H1 (cell line): ENCODE data around the gene SLC6A6. TPM values are rescaled to one million over a fixed set of nuclear protein-coding genes. Genes with fewer than 3 reads are reported as not detected.

ENCODE experiments used
- ATF2 ChIP-seq: IDR thresholded peaks from 2 replicates; pipeline ENCODE4 v1.6.1; 2012; ENCODE audit warnings: low read length, inconsistent platforms
- CREB1 ChIP-seq: IDR thresholded peaks from 2 replicates; pipeline ENCODE4 v1.6.1; 2012; ENCODE audit warnings: inconsistent platforms
- CTCF ChIP-seq, 3 experiments: IDR thresholded peaks; 1 replicate in 2 of 3; 2 replicates in 1 of 3; pipeline versions ENCODE4 v1.5.1 to v1.6.1; 2011; ENCODE audit warnings: low read length in 3 of 3, mild to moderate bottlenecking in 3 of 3, inconsistent platforms in 2 of 3, low read depth in 1 of 3, moderate library complexity in 1 of 3; ENCODE audit not compliant: insufficient read depth in 1 of 3; ENCODE audit errors: control extremely low read depth in 1 of 3
- EGR1 ChIP-seq: IDR thresholded peaks from 2 replicates; pipeline ENCODE4 v1.6.1; 2011; ENCODE audit warnings: low read depth, low read length, borderline replicate concordance
- FOSL1 ChIP-seq: IDR thresholded peaks from 2 replicates; pipeline ENCODE4 v1.6.1; 2011; ENCODE audit warnings: mild to moderate bottlenecking, low read depth, low read length, moderate library complexity; ENCODE audit not compliant: insufficient read depth
- GABPA ChIP-seq: IDR thresholded peaks from 2 replicates; pipeline ENCODE4 v1.6.1; 2011; ENCODE audit warnings: mild to moderate bottlenecking, low read length, moderate library complexity, borderline replicate concordance; ENCODE audit not compliant: insufficient read depth
- HDAC2 ChIP-seq, 2 experiments: fragments of 300-600 bp in 1 of 2; sonication (generic) in 1 of 2; IDR thresholded peaks; 2 replicates each; pipeline ENCODE4 v1.6.1; 2011 to 2012; ENCODE audit warnings: low read depth in 2 of 2, low read length in 2 of 2, mild to moderate bottlenecking in 2 of 2, moderate library complexity in 2 of 2, borderline replicate concordance in 1 of 2, inconsistent platforms in 1 of 2
- KDM1A ChIP-seq: fragments of 200-600, 300-600 bp; sonication (generic); IDR thresholded peaks from 2 replicates; pipeline ENCODE4 v1.7.1; 2016; ENCODE audit warnings: mild to moderate bottlenecking, low read length, borderline replicate concordance
- MAX ChIP-seq: IDR thresholded peaks from 2 replicates; pipeline ENCODE4 v1.6.1; 2012; ENCODE audit warnings: inconsistent platforms
- NRF1 ChIP-seq: IDR thresholded peaks from 2 replicates; pipeline ENCODE4 v1.6.1; 2011; ENCODE audit warnings: mild to moderate bottlenecking, low read depth, low read length, improper control_type of control experiment
- PHF8 ChIP-seq: fragments of 200-600 bp; sonication (generic); conservative IDR thresholded peaks from 2 replicates; pipeline ENCODE4 v1.7.1; 2012; ENCODE audit warnings: low read depth, mild to moderate bottlenecking, inconsistent platforms, low read length, moderate library complexity
- RAD21 ChIP-seq, 2 experiments: IDR thresholded peaks in 1 of 2; conservative IDR thresholded peaks in 1 of 2; 2 replicates each; pipeline ENCODE4 v1.6.1; 2011; ENCODE audit warnings: low read depth in 2 of 2, low read length in 2 of 2, improper control_type of control experiment in 1 of 2, inconsistent platforms in 1 of 2, mild to moderate bottlenecking in 1 of 2, moderate library complexity in 1 of 2
- RFX5 ChIP-seq: IDR thresholded peaks from 2 replicates; pipeline ENCODE4 v1.6.1; 2011; ENCODE audit warnings: low read depth, low read length, improper control_type of control experiment, borderline replicate concordance
- RNF2 ChIP-seq: fragments of 200-900, 300-1000 bp; sonication (generic); IDR thresholded peaks from 2 replicates; pipeline ENCODE4 v1.7.1; 2016; ENCODE audit warnings: borderline replicate concordance, low read depth, mild to moderate bottlenecking, antibody characterized with exemption, low read length; ENCODE audit not compliant: poor library complexity, severe bottlenecking; ENCODE audit errors: missing control alignments
- SIN3A ChIP-seq, 2 experiments: IDR thresholded peaks in 1 of 2; conservative IDR thresholded peaks in 1 of 2; 2 replicates each; pipeline ENCODE4 v1.6.1; 2011 to 2012; ENCODE audit warnings: low read length in 2 of 2, improper control_type of control experiment in 1 of 2, low read depth in 1 of 2, mild to moderate bottlenecking in 1 of 2
- SP1 ChIP-seq: IDR thresholded peaks from 2 replicates; pipeline ENCODE4 v1.6.1; 2011; ENCODE audit warnings: low read depth, low read length
- TAF1 ChIP-seq: IDR thresholded peaks from 2 replicates; pipeline ENCODE4 v1.6.1; 2011; ENCODE audit warnings: mild to moderate bottlenecking, low read depth, low read length
- TCF12 ChIP-seq: IDR thresholded peaks from 2 replicates; pipeline ENCODE4 v1.6.1; 2011; ENCODE audit warnings: low read depth, mild to moderate bottlenecking, low read length
- TEAD4 ChIP-seq: IDR thresholded peaks from 2 replicates; pipeline ENCODE4 v1.6.1; 2012; ENCODE audit warnings: low read depth, low read length, inconsistent platforms, mixed read lengths
- polyA plus RNA-seq, 7 experiments: library from polyadenylated mRNA; depleted of rRNA in 3 of 7; stranded (reverse) in 5 of 7; unstranded in 2 of 7; fragments of >200 nt in 5 of 7; fragments of 200-250 nt in 2 of 7; gene quantifications; 1 replicate in 5 of 7; 2 replicates in 1 of 7; 4 replicates in 1 of 7; pipeline versions ENCODE4 v1.2.1 to v1.2.3, GENCODE V29; 2011 to 2013; ENCODE audit warnings: missing spikeins in 2 of 7, mixed read lengths in 2 of 7
- total RNA-seq: library from RNA; stranded (reverse); fragmentation: NEBNext Ultra II Directional; extraction: Animal tissue kit (Norgen Biotek cat#: 25700); gene quantifications from 2 replicates; pipeline ENCODE4 v1.2.1, GENCODE V29; 2021

The SLC6A6 gene
- total and polyA plus RNA-seq, 2 of the 8 experiments (the other 6 are each of a cell fraction or from before 2014, with no cell fraction given), result 66.2 to 144 TPM

- peak; percentile 59 to 65 for TF ChIP-seq RAD21 (IDR thresholded peaks at IDR 0.05 in 1 of 2, conservative IDR thresholded peaks at IDR 0.05 in 1 of 2; ENCODE audit: low read depth in 2 of 2, low read length in 2 of 2)
- TF ChIP-seq CREB1, result peak; percentile 73
- peak; percentile 65 for TF ChIP-seq SP1
- TF ChIP-seq CTCF (IDR thresholded peaks at IDR 0.05; ENCODE audit: control extremely low read depth in 1 of 3, insufficient read depth in 1 of 3, low read depth in 1 of 3, low read length in 3 of 3), result peak in 2 of 3 experiments; percentile 68 to 70; a peak in 3 of 4 replicates
- peak; percentile 66 to 97; a peak in 3 of 4 replicates for TF ChIP-seq HDAC2 (IDR thresholded peaks at IDR 0.05; ENCODE audit: borderline replicate concordance in 1 of 2, low read depth in 2 of 2, low read length in 2 of 2)
- 0 out of 2 replicates have a peak, but pooled peaks have one; percentile 40 for TF ChIP-seq FOSL1
- no peak for TF ChIP-seq NRF1
- TF ChIP-seq TEAD4, result no peak; the same call in 1 of the 2 replicates
- no peak for TF ChIP-seq ATF2
- no peak for TF ChIP-seq RNF2
- no peak for TF ChIP-seq SIN3A (conservative IDR thresholded peaks at IDR 0.05 in 1 of 2, IDR thresholded peaks at IDR 0.05 in 1 of 2; ENCODE audit: low read depth in 1 of 2, low read length in 2 of 2)
- TF ChIP-seq EGR1, result no peak
- TF ChIP-seq TAF1, result peak; percentile 82; the same call in 1 of the 2 replicates
- TF ChIP-seq KDM1A, result no peak
- TF ChIP-seq MAX, result peak; percentile 93
- no peak for TF ChIP-seq RFX5
- TF ChIP-seq GABPA, result no peak
- peak; percentile 89; the same call in 1 of the 2 replicates for TF ChIP-seq TCF12
- peak; percentile 79 for TF ChIP-seq PHF8
Observed at GRCh38 chr3:14402304-14402811, at the start of gene SLC6A6 (continued).
